Nephron progenitor cell (in vitro differentiated cells): ENCODE results near the gene AQP5.
A peak's percentile ranks its signal among the peaks of the same experiment; 100 is the strongest.

Experiments
- DNase-seq: peaks from one replicate; pipeline ENCODE4 v3.0.0; 2021
- H3K27ac Mint-ChIP-seq: 2 replicates; pipeline ENCODE4 v1.8.0; 2021; ENCODE audit warnings: mild to moderate bottlenecking, moderate library complexity, mixed read lengths
- H3K27me3 Mint-ChIP-seq: 2 replicates; pipeline ENCODE4 v1.8.0; 2021; ENCODE audit warnings: mild to moderate bottlenecking, low read depth, mixed read lengths; ENCODE audit not compliant: poor library complexity
- H3K36me3 Mint-ChIP-seq: 2 replicates; pipeline ENCODE4 v1.8.0; 2021; ENCODE audit warnings: low read depth, mixed read lengths
- H3K4me1 Mint-ChIP-seq: 2 replicates; pipeline ENCODE4 v1.8.0; 2021; ENCODE audit warnings: mixed read lengths
- H3K4me3 Mint-ChIP-seq: 2 replicates; pipeline ENCODE4 v1.8.0; 2021; ENCODE audit warnings: mild to moderate bottlenecking, moderate library complexity, mixed read lengths
- H3K9me3 Mint-ChIP-seq: 2 replicates; pipeline ENCODE4 v1.8.0; 2021; ENCODE audit warnings: mild to moderate bottlenecking, moderate library complexity, mixed read lengths
- TF ChIP-seq, protein P1 (sequence below): fragments of 200-600 bp; sonication (generic); IDR thresholded peaks from 2 replicates; pipeline ENCODE4 v1.5.0; 2021; ENCODE audit warnings: antibody characterized with exemption

The AQP5 gene

DNA sequence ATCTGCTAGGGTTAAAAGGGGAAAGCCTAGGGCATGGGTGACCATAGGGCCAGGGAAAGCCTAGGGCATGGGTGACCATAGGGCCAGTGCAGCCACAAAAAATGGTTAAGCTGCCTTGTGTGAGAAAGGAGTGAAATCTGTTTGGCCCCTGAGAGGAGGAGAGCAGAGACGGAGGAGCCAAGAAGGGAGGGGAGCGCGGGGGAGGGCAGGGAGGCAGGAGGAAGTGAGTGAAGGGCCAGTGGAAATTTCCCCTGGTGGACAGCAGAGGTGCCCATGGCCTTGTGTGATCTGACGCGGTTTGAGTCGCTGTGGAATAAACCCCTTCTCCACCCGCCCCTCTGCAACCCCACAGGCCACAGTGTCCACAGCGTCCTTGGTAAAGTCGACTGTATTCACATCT is 10.5 kb downstream of the AQP5 start:
- Mint-ChIP-seq H3K4me3 (no peak overlapping the region), H3K36me3 (no peaks in the 10 kb centered on the region), H3K4me1 (peaks cover 26% of the 10 kb centered on the region), H3K27ac (no peak overlapping the region), H3K27me3 (peaks cover 8% of the 10 kb centered on the region), H3K9me3 (no peaks in the 10 kb centered on the region)
- TF ChIP-seq, protein P1, sequence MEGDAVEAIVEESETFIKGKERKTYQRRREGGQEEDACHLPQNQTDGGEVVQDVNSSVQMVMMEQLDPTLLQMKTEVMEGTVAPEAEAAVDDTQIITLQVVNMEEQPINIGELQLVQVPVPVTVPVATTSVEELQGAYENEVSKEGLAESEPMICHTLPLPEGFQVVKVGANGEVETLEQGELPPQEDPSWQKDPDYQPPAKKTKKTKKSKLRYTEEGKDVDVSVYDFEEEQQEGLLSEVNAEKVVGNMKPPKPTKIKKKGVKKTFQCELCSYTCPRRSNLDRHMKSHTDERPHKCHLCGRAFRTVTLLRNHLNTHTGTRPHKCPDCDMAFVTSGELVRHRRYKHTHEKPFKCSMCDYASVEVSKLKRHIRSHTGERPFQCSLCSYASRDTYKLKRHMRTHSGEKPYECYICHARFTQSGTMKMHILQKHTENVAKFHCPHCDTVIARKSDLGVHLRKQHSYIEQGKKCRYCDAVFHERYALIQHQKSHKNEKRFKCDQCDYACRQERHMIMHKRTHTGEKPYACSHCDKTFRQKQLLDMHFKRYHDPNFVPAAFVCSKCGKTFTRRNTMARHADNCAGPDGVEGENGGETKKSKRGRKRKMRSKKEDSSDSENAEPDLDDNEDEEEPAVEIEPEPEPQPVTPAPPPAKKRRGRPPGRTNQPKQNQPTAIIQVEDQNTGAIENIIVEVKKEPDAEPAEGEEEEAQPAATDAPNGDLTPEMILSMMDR = no peak
- no peak for DNase-seq

DNA sequence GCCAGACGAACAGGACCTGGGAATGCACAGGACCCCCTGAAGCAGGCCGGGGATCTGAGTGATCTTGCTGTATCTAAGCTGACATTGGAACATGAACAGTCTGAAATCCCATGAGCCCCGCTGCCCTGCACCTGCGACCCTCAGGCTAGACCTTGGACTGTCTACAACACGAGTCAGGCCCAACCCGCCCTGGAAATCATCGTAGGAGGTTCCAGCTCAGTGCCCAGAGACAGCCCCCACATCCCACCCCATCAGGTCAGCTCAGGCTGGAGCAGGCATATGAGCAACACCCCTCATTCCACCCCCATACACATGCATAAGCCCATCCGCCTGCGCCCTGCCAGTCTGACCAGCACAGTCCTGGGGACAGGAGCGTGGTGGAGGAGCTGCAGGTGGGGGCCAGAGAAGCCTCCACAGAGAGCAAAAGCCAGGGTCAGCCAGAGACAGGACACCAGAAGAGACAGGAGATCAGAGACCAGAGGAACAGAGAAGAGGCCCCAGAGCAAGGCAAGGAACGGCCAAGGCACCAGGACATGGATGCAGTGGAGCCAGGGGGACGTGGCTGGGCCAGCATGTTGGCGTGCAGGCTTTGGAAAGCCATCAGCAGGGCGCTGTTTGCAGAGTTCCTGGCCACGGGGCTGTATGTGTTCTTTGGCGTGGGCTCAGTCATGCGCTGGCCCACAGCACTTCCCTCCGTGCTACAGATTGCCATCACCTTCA is 11.1 kb downstream of the AQP5 start, which contains the start of gene AQP6:
Gene AQP6, plus strand, starts transcription at position 307 of the 720 bp plus-strand sequence. Its CDS starts 227 bp downstream, at position 534.
- peaks cover 26% of the 10 kb centered on the region for H3K4me1 Mint-ChIP-seq

DNA sequence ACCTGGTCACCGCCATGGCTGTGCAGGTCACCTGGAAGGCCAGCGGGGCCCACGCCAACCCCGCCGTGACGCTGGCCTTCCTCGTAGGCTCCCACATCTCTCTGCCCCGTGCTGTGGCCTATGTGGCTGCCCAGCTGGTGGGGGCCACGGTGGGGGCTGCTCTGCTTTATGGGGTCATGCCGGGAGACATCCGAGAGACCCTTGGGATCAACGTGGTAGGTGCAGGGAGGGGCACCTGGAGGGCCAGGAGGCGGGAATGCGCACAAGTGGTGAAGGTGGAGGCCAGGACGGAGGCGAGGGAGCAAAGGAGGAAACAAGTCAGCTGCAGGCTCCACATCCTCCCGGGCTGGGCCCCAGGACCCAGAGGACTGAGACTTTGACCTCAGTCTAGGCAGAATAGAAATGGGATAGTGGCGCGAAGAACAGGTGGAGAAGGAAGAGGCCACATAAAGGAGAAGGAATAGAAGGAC is 11.7 kb downstream of the AQP5 start:
- H3K27ac Mint-ChIP-seq = no peak overlapping the region
- peaks cover 4% of the 10 kb centered on the region for H3K27me3 Mint-ChIP-seq
- peaks cover 29% of the 10 kb centered on the region for H3K4me1 Mint-ChIP-seq
- H3K9me3 Mint-ChIP-seq = no peaks in the 10 kb centered on the region
- TF ChIP-seq, protein P1 = no peak
- H3K4me3 Mint-ChIP-seq = no peak overlapping the region
- H3K36me3 Mint-ChIP-seq = no peaks in the 10 kb centered on the region
- DNase-seq = no peak

More for the DNA sequence above, 11.1 kb downstream of the AQP5 start, which contains the start of gene AQP6:
- TF ChIP-seq, protein P1 = no peak
- DNase-seq = no peak
- H3K4me3 Mint-ChIP-seq = peak within 1 kb of the TSS; percentile 1
- H3K9me3 Mint-ChIP-seq = no peaks in the 10 kb centered on the region
- H3K27ac Mint-ChIP-seq = peak within 1 kb of the TSS; percentile 70
- H3K27me3 Mint-ChIP-seq = peaks cover 4% of the 10 kb centered on the region
- H3K36me3 Mint-ChIP-seq = no peaks in the 10 kb centered on the region

DNA sequence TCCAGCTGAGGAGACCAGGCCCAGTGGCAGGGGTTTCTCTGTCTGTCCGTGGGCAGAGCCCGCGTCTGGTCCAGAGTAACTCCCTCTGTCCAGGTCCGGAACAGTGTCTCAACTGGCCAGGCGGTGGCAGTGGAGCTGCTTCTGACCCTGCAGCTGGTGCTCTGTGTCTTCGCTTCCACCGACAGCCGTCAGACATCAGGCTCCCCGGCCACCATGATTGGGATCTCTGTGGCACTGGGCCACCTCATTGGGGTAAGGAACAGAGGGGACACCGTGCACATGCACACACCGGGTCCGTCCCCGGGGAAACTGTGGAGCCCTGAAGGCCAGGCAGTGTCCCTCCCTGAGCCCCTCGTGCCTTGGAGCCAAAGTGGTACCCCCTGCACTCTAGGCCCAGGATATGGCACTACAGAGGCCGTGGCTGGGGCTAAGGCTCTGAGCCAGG is 12.6 kb downstream of the AQP5 start:
- TF ChIP-seq, protein P1 = no peak
- Mint-ChIP-seq H3K4me1 (peaks cover 37% of the 10 kb centered on the region), H3K36me3 (no peaks in the 10 kb centered on the region), H3K27me3 (peaks cover 4% of the 10 kb centered on the region), H3K9me3 (no peaks in the 10 kb centered on the region), H3K4me3 (no peak overlapping the region), H3K27ac (no peak overlapping the region)
- peak; percentile 58 for DNase-seq

DNA sequence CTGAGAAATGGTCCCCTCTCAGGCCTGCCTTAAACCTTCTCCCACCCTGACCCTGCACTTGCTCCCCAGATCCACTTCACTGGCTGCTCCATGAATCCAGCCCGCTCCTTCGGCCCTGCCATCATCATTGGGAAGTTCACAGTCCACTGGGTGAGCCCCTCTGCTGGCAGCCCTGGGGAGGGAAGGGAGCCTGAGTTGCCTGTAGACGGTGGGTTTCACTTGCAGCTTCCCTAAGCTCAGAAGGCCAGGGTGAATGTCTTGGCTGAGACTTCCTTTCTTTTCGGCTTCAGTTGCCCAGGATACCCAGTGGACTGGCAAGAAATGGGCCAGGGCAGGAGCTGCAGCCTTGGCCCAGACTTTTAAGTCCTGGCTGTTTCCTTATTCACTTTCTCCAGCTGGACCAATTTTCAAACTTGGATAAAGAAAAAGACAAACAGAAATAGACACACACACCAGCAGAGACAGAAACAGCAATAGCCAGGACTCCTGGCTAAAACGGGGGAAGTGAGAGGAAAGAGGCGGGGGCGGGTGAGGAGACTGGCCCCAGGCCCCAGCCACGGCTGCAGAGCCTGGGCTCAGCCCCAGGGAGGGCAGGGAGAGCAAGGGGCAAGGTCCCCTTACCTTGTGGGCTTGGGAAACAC is 13.1 kb downstream of the AQP5 start:
- peaks cover 43% of the 10 kb centered on the region for H3K4me1 Mint-ChIP-seq
- H3K4me3 Mint-ChIP-seq = no peak overlapping the region
- H3K27me3 Mint-ChIP-seq = peaks cover 4% of the 10 kb centered on the region
- H3K9me3 Mint-ChIP-seq = no peaks in the 10 kb centered on the region
- TF ChIP-seq, protein P1 = no peak
- no peak for DNase-seq
- H3K36me3 Mint-ChIP-seq = no peaks in the 10 kb centered on the region
- H3K27ac Mint-ChIP-seq = no peak overlapping the region
